HG02970 (cell line): Measurements from ENCODE around the gene SERPINE1.

Experiments used
- ATAC-seq: cut with Tn5 transposase; IDR thresholded peaks from one replicate; pipeline ENCODE4 v1.9.1; 2021; ENCODE audit warnings: mild to moderate bottlenecking, moderate library complexity, moderate number of reproducible peaks; ENCODE audit not compliant: unreplicated experiment, low FRiP score

SERPINE1 gene

DNA sequence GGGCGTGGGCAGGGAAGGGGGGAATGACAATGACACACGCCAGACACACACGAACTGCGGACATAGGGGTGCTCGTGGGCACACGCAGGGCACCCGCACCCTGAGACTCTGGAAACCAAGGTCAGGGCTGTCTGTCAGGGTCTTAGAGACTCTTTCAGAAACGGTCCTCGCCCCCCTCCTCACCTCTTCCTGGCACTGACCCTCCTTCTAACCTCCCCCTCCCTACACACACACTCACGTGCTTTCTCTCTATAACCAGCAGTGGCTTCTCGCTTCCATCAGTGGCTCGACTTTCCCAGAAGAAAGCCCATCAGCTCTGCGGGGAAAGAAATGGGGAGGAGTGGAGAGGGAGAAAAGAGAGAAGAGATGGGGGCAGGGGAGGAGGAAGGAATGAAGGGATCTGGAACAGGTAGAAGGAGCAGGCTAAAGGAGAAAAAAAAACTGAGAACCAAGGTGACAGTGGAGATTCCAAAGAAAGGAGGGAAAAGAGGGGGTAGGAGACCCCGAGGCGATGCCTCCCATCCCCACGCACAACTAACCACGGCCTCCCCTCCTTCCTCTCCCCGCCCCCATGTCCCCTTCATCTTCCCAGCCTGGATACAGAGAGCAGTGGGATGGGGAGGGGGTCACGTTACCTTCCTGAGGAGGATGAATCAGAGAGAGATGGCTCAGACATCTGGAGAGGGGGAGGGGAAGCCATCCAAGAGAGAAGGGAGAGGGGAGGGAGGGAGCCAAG, 40.2 kb downstream of the SERPINE1 start:
- ATAC-seq = no peak

DNA sequence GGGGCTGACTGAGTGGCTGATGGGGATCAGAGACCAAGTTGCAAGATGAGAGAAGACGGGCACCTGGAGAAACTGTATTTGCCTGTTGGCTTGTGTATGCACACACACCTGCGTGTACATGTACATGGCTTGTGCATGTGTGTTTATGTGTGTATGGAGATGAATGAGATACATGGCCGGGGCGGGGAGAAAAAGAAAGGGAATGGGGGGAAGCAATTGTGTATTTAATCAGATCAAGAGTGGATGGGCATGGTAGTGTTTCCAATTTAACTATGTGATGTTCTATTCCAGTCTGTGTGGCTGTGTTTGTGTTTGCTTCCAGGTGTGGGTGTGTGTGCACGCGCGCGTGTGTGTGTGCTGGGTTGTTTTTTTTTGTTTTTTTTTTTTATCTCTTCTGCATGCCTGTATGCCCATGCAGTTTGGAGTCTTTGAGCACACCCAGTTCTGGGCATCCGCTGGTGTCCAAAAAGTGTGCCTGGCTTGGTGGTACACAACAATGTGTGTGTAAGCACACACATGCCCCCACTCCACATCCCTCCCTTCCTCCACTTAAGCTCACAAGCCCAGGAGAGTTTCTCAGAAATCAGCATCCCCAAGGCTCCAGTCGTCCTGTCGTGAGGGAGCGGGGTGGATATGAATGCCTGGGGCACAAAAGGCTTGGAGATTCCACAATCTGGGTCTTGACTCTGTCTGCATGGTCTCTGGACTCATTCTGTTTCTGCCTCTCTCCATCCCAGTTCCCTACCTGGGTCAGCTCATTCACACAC, 40.9 kb downstream of the SERPINE1 start:
- no peak for ATAC-seq

DNA sequence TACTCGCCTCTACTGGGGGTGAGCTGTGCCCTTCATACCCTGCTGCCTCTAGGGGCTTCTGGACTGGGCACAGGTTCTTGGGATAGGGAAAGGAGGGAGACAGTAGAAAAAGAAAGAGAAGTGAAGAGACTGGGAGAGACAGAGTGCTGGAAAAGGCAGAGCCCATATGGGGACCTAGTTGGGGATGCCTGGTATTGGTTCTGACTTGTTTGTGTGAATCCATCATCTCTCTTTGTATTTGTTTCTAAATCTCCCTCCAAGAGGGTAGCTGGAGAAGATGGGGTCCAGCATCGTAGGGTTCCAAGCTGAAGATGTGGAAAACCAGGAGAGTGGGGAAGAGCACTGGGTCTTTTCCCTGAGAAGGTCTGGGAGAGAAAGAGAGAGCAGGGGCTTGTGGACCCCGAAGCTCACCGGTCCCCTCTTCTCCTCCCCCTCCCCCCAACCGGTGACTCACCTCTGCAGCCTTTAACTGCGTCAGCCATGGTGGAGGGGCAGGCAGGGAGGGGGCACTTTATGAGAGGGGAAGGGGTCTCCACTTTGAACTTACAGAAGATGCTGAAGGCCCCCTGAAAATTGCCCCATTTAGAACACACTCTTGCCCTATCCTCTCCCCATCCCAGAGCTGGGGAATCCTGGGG, 41.6 kb downstream of the SERPINE1 start:
- no peak for ATAC-seq

DNA sequence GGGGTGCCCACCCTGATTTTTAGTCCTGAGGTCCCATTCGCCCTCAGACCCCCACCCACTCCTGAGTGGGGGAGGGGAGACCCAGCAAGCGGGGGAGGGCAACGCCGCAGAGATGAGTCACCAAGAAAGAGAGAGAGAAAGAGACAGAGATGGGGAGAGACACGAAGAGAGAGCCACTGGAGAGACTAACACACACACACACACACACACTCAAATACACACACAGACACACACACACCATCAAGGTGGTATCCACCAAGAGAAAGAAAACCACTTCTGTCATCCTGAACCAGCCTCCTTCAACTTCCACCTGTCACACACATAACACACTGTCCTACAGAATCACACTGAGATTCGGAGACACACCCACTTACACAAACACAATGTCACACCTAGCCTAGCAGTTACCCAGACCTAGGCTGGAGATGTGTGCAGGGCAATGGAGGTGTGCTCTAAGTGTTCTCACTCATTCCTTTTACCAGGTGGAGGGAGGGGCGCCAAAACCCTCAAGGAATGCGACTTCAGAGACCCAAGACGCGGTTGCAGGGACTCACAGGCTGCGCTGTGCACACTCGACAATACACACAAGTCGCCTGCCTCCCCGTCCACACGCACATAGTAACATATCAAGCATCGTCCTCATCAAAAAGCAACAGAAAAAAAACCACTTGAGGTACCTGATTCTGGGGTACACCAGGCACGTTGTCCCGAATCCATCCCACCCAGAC, 42.4 kb downstream of the SERPINE1 start:
- no peak for ATAC-seq

DNA sequence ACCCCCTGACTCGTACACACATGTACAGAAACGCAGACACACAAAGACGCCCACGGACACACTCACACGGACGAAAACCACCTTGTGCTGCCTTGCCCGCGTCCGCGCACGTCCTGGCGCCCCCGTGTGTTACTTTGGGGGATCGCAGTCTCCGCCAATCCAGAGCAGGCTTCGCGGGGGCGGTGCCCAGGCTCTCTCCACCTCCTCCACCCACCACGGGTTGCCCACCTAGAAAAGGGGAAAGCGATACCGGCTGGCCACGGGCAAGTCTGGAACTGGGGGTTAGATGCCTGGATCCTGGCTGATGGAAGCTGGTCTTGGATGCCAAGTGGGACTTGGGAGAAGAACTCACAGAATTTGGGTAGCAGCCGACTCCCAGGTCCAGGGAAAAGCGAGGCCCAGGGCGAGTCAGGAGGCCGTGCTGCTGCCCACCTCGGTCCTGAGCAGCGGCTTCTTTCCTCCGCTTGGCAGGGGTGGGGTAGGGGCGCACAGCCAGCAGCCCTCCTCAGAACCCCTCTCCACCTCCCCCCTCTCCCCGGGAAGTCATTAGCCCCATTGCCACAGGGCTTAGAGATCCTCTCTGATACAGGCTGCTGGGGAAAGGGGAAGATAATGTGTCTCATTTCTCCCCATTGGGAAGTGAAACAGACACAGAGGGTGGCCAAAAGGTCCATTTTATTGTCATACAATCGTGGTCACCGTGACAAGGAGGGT, 43.1 kb downstream of the SERPINE1 start:
- no peak for ATAC-seq

DNA sequence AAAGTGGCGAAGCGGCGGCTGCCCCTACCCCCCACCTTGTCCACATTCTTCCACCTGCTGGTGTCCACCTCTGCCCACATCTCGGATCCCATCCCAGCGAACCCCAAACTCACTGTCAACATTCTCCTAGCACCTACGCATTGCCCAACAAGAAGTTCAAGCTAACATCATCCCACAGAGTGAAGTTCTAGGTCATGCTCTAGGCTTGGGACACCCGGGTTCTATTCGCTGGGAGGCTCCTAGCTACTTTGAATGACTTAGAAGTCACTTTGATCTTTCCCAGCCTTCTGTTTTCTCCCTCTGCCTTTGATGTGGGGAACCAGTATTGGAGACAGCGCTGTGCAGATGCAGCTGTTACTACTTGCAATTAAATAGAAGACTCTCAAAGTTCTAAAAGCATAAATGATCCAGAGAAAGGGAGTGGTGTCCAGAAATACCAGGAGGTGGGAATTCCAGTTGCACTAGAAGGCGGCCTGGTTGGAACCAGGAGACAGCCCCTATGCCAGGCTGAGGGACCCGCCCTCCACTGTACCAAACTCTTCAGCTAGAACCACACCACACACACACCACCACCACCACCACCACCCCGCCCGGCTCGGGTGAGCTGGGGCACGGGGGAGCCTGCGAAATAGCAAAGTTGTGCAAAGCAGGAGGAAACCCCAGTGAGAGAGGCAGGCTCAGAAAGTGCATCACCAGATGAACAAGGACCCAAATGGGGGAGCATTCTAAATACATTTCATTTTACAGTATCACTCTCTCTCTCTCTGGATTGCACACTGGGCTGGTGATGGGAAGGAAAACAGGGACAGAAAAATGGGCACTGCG, 43.9 kb downstream of the SERPINE1 start:
- no peak for ATAC-seq

DNA sequence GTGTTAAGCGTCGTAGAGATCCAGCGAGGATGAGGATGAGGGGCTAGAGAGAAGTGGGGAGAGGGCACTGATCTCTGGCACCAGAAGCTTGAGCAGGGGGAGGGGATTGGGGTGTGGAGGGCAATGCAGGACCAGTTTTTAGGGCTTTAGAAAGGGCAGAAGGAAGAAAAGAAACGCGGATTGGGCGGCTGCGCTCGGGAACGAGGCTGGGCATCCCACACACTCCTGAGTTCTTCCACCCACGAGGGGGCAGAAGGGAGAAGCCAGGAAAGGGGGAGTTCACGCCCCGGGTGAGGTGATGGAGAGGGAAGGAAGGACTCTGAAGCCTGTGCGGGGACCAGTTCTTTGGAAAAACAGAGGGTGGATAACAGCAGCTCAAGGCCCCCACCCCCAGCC, 44.5 kb downstream of the SERPINE1 start:
- no peak for ATAC-seq

DNA sequence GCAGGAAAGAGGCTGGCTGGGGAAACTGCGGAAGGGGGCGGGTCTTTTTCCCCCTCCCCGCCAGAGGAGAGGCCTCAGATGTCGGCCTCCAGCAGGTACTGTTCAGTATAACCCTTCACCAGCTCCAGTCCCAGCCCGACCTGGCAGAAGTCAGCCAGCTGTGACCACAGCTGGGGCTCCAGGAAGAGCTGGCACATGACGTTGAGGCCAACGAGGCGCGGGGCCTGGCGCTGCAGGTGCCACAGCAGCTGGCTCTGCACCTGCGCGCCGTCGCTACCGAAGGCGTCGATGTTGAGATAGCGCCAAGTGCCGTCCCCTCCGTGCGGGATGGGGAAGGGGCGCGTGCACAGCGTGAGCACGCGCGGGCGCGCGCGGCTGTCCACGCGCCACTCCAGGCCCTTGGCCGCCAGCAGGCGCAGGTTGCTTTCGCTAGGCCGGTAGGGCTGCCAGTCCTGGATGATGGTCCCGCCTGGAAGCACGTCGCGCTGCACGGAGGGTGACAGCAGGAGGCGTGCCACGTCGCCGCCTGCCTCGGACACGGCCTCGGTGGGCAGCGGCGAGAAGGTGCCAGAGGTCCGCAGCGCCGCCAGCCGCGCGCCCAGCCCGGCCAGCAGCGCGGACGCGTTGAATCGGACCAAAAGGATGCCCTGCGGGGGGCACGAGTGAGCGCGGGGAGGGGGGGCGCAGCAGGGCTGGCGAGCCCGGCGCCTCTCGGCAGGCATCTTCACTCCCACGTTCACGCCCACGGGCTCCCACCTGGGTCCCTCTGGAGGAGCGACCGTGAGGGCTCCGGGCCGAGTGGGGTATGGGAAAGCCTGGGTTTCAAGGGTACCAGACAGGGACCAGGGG, 45.3 kb downstream of the SERPINE1 start:
- no peak for ATAC-seq

DNA sequence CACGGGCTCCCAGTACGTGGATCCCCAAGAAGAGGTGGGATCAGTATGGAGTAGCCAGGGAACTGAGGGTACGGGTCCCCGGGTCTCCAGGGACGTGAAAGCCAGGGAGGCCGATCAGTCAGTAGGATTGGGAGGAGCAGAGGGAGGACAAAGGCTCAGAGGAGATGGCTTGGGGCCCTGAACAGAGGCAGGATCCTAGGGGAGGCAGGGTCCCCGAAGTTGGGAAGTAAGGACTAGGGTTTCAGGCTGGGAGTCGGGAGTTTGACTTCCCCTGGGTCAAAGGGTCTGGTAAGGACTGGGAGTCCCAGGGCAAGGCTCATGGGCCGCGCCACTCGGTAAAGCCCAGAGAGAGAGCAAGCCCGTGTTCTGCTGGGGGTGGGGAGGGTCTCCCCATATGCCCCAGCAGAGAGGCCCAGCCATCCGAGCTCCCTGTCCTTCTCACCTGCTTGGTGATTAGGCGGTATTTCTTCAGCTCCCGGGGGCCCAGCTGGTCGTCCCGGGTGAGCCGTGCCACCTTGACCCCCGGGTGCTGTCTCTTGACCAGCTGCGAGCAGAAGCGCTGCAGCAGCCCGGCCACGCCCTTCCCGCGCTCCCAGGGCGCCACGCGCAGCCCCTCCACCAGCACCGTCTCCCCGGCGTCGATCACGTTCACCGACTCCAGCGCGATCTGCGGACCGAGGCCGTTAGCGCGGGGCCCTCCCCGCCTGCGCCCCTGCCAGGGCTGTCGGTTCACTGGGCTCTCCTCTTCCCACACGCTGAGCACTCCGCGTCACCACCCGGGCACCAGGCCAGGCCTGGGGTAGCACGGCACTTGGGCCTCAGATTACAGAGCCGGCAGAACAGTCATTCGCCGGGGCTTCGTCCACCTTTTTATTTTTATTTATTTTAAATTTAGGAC, 46.2 kb downstream of the SERPINE1 start:
- no peak for ATAC-seq

DNA sequence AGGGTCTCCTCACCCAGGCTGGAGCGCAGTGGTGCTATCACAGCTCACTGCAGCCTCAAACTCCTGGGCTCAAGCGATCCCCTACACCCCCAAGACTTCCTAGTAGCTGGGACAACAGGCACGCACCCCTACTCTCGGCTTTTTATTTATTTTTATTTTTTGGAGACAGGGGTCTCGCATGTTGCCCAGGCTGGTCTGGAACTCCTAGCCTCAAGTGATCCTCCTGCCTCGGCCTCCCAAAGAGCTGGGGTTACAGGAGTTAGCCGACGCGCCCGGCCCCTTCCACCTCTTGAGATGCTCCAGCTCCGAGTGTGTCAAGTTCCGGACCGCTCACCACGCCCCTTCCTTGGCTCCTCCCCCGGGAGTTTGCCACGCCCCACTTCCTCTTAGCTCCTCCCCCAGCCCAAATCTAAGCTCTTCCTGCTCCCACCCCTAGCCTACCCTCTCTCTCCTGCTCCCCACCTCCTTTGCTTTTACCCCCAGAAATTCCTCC, 46.9 kb downstream of the SERPINE1 start:
- ATAC-seq = no peak

DNA sequence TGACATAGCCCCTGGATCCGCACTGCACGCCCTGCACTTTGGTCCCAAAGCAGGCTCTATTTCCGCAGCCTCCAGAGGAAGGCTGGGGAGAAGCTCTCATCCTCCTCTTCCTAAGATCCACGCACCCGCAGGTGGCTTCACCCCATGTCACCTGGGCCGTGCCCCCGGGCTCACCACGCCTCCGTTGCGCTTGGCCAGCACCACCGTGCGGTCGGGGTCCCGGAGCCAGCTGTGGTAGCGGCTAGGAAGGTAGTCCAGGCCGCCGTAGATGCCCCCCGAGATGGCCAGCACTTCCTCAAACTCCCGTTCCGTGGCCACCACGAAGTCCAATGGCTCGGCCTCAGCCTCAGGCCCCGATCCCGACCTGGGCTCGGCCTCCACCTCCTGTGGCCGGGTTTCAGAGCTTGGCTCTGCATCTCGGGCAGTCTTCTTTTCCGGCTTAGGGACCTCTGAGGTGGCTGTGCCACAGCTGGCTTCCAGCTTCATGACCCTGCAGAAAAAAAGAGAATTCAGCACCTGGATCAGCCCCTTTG, 47.5 kb downstream of the SERPINE1 start:
- ATAC-seq = no peak

DNA sequence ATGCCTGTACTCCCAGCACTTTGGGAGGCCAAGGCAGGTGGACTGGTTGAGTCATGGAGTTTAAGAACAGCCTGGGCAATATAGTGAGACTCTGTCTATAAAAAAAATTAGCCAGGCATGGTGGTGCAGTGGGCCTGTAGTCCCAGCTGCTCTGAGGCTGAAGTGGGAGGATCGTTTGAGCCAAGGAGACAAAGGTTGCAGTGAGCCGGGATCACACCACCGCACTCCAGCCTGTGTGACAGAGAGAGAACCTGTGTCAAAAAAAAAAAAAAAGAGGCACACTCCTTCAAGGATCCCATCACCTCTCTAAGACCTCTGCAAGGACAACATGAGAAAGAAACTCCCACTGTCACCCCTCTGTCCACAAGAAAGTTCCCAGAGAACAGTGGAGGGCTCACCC, 48.8 kb downstream of the SERPINE1 start:
- ATAC-seq = no peak

DNA sequence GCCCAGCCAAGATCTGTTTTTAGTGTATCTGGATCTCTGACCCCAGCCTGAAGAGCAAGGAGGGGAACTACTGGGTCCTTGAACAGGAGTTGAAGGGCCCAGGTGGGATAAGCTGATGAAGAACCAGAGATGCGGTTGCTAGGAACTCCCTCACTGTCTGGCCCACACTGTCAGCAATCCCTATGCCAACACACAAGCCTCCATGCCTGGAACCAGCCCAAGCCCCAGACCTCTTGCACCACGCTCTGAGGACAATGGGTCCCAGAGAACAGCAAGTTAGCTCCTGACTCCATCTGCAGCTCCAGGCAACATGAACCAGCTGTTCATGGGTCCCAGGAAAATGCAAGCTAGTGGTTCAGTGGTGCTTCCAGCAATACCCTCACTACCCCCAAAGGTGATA, 50.7 kb downstream of the SERPINE1 start:
- ATAC-seq = no peak

DNA sequence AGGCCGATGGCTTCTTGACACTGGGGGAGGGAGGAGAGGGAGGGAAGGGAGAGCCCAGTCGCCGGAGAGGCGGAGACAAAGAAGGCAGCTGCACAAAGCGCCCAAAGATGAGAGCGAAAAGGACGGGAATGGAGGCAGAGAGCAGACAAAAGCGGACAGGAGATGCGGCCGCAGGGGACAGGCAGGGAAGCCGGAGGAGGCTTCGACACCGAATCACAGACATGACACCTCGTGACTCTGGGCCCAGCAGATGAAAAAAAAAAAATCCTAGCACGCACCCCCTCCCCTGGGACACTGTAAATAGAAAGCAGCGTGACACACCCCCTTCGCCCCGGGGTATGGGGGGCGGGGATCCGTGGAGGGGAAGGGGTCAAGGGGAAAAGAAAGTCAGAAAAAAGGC, 52.2 kb downstream of the SERPINE1 start:
- no peak for ATAC-seq

DNA sequence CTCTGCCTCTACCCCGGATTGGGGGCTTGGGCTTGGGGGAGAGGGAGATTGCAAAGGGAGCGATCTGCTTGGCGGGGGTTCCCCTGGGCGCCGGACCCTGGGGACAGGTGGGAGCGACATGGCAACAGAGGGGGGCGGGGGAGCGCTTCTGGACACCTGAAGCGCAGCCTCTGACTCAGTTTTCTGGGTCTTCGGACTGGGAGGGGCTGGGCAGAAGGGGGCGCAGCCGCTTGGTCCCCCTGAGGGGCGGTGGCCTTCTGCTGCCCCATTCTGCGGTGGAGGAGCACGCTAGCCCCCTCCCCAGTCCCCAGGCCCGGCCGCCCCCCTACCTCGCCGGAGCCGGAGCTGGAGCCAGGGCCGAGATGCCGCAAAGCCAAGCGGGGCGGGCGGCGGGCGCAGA, 52.8 kb downstream of the SERPINE1 start:
- no peak for ATAC-seq

DNA sequence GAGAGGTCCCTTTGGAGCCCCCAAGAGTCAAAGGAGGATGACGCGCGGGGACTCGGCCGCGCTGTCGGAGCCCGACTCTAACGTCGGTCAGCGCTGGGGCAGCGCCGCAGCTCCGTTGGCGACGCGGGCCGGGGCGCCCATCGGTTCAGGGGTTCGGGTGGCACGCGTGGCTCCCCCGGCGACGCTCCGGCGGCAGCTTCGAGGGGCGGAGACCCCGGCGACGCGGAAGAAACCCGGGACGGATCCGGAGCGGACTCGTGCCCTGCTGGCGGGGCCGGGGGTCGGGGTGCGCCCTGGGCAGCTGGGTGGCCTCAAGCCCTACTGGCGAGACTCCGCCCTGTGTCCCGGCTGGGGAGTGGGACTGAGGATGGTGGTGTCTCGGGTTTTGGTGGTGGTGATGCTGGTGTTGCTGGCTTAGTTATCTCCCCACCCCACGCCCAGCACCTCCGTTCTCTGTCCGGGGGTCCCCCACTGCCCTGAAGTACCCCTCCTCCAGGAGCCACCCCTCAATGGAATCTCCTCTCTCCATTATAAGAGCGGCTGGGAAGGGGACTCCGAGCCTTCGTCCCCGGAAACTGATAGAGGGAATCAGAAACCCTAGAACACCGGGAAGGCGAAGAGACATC, 53.3 kb downstream of the SERPINE1 start, which contains the start of gene NAT16:
Gene NAT16, minus strand, starts transcription at position 164 of the 626 bp plus-strand sequence. CDS start 5,486 bp downstream, outside the sequence.
- no peak for ATAC-seq
